ENCODE measurements around the gene RBM6.
"Not testable (repeated sequence)": the region's sequence is repeated elsewhere in the genome, so short reads cannot be mapped to it uniquely, and the experiment has no call there.

RBM6 gene

GRCh38 chr3:49994476-49994875 lies 54.5 kb downstream of the RBM6 start:
- no peak for DNase-seq

DNA sequence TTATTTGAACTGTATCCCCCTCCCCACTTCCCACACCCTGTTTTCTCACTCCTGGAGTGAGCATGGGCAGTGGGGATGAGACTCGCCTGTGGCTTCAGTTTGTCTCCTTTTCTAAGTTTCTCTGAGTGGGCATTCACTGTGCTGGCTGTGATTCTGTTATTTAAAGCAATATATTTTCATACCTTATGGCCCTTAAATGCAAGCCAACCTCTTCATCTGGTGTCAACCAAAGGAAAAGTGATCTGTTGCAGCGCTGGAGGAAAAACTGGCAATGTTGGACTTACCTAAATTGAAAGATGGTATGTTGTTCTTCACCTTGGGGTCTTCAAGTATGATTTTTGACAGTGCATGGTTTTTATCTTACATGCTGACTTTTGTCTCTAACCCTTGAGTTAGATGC lies 56.1 kb downstream of the RBM6 start:
- DNase-seq, result no peak

- DNase-seq, result no peak
These were observed 57.9 kb downstream of the RBM6 start for GRCh38 chr3:49997862-49998261.

DNA sequence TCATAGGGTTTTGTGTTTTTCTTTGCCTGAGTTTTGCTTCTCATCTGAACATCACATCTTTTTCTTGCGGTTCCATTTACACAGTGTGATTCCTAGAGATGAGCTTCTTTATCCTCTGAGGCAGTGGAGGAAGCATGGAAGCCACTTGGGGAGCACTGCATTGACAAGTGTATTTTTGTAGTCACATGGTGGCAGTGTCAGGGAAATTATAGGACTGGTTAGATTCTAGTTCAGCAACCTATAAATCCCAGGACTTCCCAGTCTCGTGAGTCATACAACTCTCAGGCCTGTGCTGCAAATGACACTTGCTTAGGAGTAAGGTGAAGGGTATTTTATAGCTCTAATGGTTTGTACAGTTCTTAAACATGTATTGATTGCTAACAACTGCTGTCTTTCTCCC lies 58.4 kb downstream of the RBM6 start:
- no peak for DNase-seq

DNA sequence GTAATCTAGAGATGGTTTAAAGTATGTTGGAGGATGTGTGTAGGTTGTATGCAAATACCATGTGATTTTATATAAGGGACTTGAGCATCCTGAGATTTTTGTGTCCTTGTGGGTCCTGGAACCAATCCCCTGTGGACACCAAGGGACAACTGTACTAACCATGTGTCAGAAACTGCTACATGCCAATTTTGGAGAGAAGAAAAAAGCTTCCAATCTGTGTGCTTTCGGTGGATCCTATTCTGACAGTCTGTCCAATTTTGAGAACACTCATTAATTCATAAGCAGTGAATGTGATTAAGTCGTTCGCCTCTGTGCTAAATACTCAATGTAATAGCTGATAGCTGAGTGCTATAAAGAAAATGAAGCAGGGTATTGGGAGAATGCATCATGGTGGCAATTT lies 61.6 kb downstream of the RBM6 start:
- no peak for DNase-seq

DNA sequence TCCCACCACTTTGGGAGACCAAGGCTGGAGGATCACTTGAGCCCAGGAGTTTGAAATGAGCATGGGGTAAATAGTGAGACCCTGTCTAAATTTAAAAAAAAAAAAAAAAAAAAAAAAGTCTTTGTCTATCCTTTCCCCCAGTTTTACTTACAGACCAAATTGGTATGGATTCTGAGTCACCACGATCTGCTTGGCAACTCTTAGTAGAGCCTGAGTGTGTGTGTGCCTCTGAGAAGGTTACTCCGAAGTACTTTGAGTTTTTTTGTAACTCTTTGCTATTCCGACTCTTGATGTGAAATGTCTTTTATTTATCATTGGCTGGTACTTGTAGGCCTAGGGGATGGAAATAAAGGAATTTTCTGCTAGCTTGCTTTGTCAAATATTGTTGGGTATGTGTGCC lies 63.3 kb downstream of the RBM6 start:
- no peak for DNase-seq

- no peak for DNase-seq
These were observed 63.9 kb downstream of the RBM6 start for GRCh38 chr3:50003824-50004223.

DNA sequence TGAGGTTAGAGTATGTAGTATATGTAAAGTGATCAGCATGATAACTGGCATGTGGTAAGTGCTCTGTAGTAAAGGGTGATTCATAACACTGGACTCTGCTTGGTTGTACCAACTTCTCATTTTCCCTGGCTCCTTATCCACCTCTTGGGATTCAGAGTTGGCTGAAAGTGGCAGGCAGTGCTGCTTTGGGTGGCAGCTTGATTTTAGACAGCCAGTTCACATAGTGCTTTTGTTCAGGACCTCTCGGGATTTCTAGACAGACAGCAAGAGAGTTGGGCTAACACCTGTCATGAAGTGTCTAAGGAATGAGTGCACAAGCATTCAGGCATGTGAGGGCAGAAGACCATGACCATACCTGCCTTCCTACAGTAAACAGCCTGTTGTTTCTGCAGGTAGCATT lies 69.0 kb downstream of the RBM6 start:
- no peak for DNase-seq

DNA sequence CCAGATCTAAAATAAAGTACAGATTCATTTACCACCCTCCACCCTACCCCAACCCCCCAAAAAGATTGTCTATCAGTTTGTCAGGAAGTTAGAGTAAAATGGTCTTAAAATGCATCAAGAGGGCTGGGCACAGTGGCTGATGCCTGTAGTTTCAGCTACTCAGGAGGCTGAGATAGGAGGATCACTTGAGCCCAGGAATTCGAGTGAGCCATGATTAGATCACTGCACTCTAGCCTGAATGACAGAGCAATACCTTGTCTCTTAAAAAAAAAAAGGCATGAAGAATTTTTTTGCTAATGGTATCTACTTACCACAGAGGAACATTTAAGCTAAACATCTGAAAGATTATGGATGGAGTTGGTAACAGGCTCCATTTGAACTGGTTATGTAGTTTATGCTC lies 71.0 kb downstream of the RBM6 start:
- no peak for DNase-seq

DNA sequence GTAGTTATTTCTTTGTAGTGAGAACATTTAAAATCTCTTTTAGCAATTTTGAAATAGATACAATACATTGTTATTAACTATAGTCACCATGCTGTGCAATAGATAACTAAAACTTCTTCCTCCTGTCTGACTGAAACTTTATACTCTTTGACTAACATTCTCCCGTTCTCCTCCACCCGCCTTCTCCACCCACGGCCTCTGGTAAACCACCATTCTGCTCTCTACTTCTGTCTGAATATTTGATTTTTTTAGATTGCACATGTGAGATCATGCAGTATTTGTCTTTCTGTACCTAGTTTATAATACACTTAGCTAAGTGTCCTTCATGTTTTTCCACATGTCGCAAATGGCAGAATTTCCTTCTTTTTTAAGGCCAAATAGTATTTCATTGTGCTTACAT lies 76.0 kb downstream of the RBM6 start:
- peak in 1 of 2 experiments; percentile 6 for DNase-seq

DNA sequence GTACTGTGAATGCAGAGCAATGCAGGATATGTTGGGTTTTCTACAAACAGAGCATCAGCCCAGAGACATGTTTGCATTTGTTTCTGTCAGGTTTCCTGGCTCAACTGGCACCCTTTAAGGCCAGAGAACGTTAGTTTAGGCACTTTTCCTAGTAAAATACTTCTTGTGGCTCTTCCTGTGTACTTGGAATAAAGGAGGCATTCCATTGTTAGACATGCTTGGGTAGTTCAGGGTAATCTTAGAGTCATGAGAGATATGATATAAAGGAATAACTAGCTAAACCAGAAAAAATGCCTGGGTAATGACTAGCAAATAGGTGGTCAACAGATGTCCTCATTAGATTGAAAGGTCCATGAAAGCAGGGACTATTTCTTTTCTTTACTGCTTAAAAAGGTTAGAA lies 88.4 kb downstream of the RBM6 start:
- DNase-seq, result no peak

GRCh38 chr3:50031201-50031600 lies 91.3 kb downstream of the RBM6 start:
- not testable (repeated sequence) for DNase-seq

DNA sequence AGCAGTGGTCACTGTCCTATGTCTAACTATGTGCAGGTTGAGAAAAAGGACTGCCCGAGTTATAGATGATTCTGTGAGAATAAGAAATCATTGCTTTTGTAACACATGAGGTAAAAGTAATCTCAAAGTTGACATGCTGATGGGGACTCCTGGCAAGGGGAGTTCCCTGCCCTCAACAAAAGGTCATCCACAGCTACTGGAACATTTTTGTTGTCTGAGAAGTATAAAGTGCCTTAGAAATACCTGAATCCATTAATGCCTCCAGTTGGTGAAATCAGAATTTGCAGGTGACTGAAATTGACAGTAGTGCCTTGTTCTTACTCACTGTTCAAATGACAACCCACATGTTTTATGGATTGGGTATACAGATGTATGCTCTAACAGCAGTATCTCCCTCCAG lies 105.0 kb downstream of the RBM6 start:
- DNase-seq, result no peak

- DNase-seq, result no peak
These were observed 107.5 kb downstream of the RBM6 start for GRCh38 chr3:50047426-50047825.

DNA sequence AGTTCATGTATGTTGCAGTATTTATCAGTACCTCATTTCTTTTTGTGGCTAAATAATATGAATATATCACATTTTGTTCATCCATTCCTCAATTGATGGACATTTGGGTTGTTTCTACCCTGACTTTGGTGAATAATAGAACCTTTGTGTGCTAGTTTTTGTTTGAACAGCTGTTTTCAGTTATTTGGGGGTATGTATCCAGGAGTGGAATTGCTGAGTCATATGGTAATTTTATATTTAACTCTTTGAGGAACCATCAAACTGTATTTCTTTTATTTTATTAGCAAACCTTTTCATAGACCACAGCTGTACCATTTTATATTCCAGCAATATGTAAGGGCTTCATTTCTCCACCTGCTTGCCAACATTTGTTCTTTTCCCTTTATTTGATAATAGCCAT lies 110.4 kb downstream of the RBM6 start:
- no peak for DNase-seq

DNA sequence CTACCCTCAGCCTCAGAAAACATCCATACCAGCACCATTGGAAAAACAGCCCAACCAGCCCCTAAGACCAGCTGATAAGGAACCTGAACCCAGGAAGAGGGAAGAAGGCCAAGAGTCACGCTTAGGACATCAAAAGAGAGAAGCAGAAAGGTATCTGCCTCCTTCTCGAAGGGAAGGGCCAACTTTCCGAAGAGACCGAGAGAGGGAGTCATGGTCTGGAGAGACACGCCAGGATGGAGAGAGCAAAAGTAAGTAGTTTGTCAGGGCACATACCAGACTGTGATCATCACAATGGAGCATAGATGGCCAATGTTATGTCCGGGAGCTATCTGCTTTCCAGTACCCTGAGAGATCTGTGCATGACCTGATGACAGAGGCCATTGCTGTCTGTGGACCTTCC lies 117.8 kb downstream of the RBM6 start:
- DNase-seq, result no peak

- DNase-seq, result no peak
These were observed 128.2 kb downstream of the RBM6 start for GRCh38 chr3:50068134-50068533.

DNA sequence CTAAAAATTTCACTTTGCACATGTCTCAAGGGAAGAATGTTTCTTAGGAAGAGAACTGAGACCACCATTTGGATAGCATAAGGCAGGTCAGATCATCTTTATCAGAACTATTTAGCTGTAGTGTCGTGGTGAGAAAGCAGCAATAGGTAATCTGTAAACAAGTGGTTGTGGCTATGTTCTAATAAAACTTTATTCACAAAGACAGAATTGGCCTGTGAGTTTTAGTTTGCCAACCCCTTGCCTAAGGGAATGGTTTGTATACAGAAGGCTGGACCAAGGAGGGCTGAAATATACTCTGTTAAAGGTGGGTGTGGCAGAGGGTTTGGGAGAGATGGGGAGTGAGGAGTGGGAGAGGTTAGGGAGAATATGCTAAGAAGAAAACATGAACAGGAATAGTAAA lies 138.1 kb downstream of the RBM6 start:
- DNase-seq, result no peak

GRCh38 chr3:50078622-50079021 lies 138.7 kb downstream of the RBM6 start:
- DNase-seq, result no peak

- not testable (repeated sequence) for DNase-seq
These were observed 145.0 kb downstream of the RBM6 start for GRCh38 chr3:50084951-50085350.

GRCh38 chr3:50088725-50089608 lies 149.0 kb downstream of the RBM6 start, which contains the start of gene RBM5:
Gene RBM5 (plus strand): TSS chr3:50088919. CDS start chr3:50090435, 1,516 bp downstream.
- DNase-seq, result peak; percentile 93 to 95

- DNase-seq, result peak; percentile 22 to 23
These were observed 149.6 kb downstream of the RBM6 start for GRCh38 chr3:50089609-50089945.

- DNase-seq, result no peak
These were observed 151.0 kb downstream of the RBM6 start for GRCh38 chr3:50090984-50091383.

DNA sequence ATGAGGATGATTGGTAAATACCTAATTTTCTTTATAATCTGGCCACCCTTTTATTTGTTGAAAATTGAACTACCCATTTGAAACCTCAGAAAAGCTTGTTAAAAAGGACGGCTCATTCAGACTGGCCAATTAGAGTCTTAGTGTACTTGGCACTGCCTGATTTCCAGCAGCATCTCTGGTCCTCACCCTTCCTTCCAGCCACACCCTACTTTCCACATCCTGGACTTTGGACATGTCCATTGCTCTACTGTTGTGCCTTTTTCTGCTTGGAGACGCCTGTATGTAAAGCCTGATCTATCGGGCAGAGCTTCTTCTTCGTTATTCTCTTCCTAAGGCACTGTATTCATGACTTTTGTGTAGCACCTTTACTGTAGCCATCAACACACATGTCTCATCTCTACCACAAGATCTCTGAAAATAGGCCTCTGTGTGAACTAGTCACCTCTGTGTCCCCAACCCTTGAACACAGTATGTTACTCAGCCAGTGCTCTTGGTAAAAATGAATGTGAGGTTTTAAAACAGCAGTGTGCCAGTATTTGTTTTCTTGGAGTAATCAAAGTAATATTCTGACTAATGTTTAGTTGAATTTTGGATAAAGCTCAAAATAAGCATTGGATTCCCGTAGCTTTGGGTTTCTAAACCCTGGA lies 155.5 kb downstream of the RBM6 start:
- no peak for DNase-seq

DNA sequence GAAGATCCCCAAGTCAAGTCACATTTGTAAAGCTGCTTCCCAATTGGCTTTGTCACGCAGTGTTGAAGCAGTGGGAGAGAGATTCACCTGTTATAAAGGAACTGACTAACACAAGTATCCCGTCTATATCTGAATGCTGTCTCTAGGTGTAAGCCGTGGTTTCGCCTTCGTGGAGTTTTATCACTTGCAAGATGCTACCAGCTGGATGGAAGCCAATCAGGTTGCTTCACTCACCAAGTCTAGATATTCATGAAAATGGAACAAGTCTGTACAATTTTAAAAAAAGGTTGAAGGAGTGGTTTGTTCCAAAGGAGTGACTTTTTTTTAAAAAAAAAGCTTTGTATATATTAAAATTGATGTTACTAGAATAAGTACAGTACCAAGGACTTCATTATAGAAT lies 160.4 kb downstream of the RBM6 start:
- DNase-seq, result no peak
